CD14-positive monocyte (primary cell): ENCODE results near the gene IRGC. TPM values are rescaled to one million over a fixed set of nuclear protein-coding genes. Genes with fewer than 3 reads are reported as not detected.
A peak's percentile ranks its signal among the peaks of the same experiment; 100 is the strongest.

Experiments
- DNase-seq, 3 donors: peaks; one replicate each; pipeline ENCODE4 v3.0.0-alpha.2; 2011 to 2022
- H2AFZ ChIP-seq: 2 replicates; pipeline ENCODE4 v1.6.0; 2012; ENCODE audit warnings: mild to moderate bottlenecking, low read depth, low read length, inconsistent platforms; ENCODE audit not compliant: insufficient read depth, poor library complexity, severe bottlenecking
- H3K27ac ChIP-seq, 2 donors: 1 replicate in 1 of 2; 2 replicates in 1 of 2; pipeline ENCODE4 v1.5.1; 2012 to 2013; ENCODE audit warnings: low read length in 2 of 2, control low read depth in 1 of 2, inconsistent platforms in 1 of 2, low read depth in 1 of 2, mild to moderate bottlenecking in 1 of 2
- H3K27me3 ChIP-seq, 2 donors: one replicate each; pipeline versions ENCODE4 v1.6.0 to v1.6.1; 2011 to 2013; ENCODE audit warnings: low read length in 2 of 2; ENCODE audit not compliant: control insufficient read depth in 2 of 2, insufficient read depth in 2 of 2
- H3K36me3 ChIP-seq, 2 donors: replicated peaks in 1 of 2; 1 replicate in 1 of 2; 2 replicates in 1 of 2; pipeline versions ENCODE4 v1.5.1 to v1.6.1; 2012 to 2013; ENCODE audit warnings: low read length in 2 of 2, control low read depth in 1 of 2, inconsistent platforms in 1 of 2, mild to moderate bottlenecking in 1 of 2; ENCODE audit not compliant: insufficient read depth in 2 of 2, control insufficient read depth in 1 of 2
- H3K4me1 ChIP-seq, 2 donors: 1 replicate in 1 of 2; 2 replicates in 1 of 2; pipeline versions ENCODE4 v1.5.1 to v1.6.1; 2012 to 2013; ENCODE audit warnings: low read length in 2 of 2, control low read depth in 1 of 2, inconsistent platforms in 1 of 2, mild to moderate bottlenecking in 1 of 2, moderate library complexity in 1 of 2; ENCODE audit not compliant: insufficient read depth in 2 of 2, control insufficient read depth in 1 of 2
- H3K4me2 ChIP-seq: replicated peaks from 2 replicates; pipeline ENCODE3; 2012; ENCODE audit warnings: low read length, moderate library complexity, mild to moderate bottlenecking; ENCODE audit not compliant: poor library complexity, severe bottlenecking; ENCODE audit errors: extremely low read depth
- H3K4me3 ChIP-seq, 3 experiments: fragments of 200-600 bp in 1 of 3; sonication (generic) in 1 of 3; replicated peaks in 1 of 3; 1 replicate in 2 of 3; 2 replicates in 1 of 3; pipeline ENCODE4 v1.5.1; 2011 to 2013; ENCODE audit warnings: low read length in 3 of 3, mild to moderate bottlenecking in 3 of 3, control low read depth in 2 of 3, low read depth in 2 of 3, inconsistent platforms in 1 of 3, moderate library complexity in 1 of 3
- H3K79me2 ChIP-seq: 2 replicates; pipeline ENCODE4 v1.6.0; 2012; ENCODE audit warnings: mild to moderate bottlenecking, control low read depth, inconsistent platforms, low read length, moderate library complexity; ENCODE audit not compliant: insufficient read depth
- H3K9ac ChIP-seq: 2 replicates; pipeline ENCODE4 v1.6.0; 2017; ENCODE audit warnings: low read length, mild to moderate bottlenecking; ENCODE audit not compliant: insufficient read depth, poor library complexity, severe bottlenecking
- H3K9me3 ChIP-seq, 2 donors: replicated peaks in 1 of 2; 1 replicate in 1 of 2; 2 replicates in 1 of 2; pipeline versions ENCODE4 v1.5.1 to v1.6.1; 2012 to 2013; ENCODE audit warnings: low read length in 2 of 2, control low read depth in 1 of 2; ENCODE audit not compliant: control insufficient read depth in 1 of 2, insufficient read depth in 1 of 2
- H4K20me1 ChIP-seq: 2 replicates; pipeline ENCODE4 v1.6.0; 2012; ENCODE audit warnings: mild to moderate bottlenecking, low read length, control low read depth, moderate library complexity; ENCODE audit not compliant: insufficient read depth
- H3K27ac Mint-ChIP-seq, 7 donors: one replicate each; pipeline ENCODE4 v1.8.0; 2020; ENCODE audit warnings: mild to moderate bottlenecking in 7 of 7, mixed read lengths in 7 of 7, moderate library complexity in 6 of 7, inconsistent platforms in 2 of 7
- H3K27me3 Mint-ChIP-seq, 3 donors: one replicate each; pipeline ENCODE4 v1.8.0; 2021 to 2022; ENCODE audit warnings: low read depth in 3 of 3, mild to moderate bottlenecking in 3 of 3, mixed read lengths in 3 of 3, moderate library complexity in 3 of 3, inconsistent platforms in 1 of 3
- H3K36me3 Mint-ChIP-seq, 2 donors: one replicate each; pipeline ENCODE4 v1.8.0; 2020; ENCODE audit warnings: mixed read lengths in 2 of 2, inconsistent platforms in 1 of 2, mild to moderate bottlenecking in 1 of 2
- H3K4me1 Mint-ChIP-seq: one replicate; pipeline ENCODE4 v1.8.0; 2020; ENCODE audit warnings: mild to moderate bottlenecking, mixed read lengths
- H3K4me3 Mint-ChIP-seq, 2 donors: one replicate each; pipeline ENCODE4 v1.8.0; 2020; ENCODE audit warnings: mild to moderate bottlenecking in 2 of 2, mixed read lengths in 2 of 2, moderate library complexity in 1 of 2
- H3K9me3 Mint-ChIP-seq, 7 donors: one replicate each; pipeline ENCODE4 v1.8.0; 2020 to 2022; ENCODE audit warnings: mixed read lengths in 7 of 7, mild to moderate bottlenecking in 6 of 7, moderate library complexity in 6 of 7, inconsistent platforms in 2 of 7
- WGBS: methylation state at CpG from one replicate; pipeline ENCODE4 v1.1.5; 2013; ENCODE audit warnings: missing lambda C conversion rate; ENCODE audit not compliant: insufficient coverage; 5-methylcytosine and 5-hydroxymethylcytosine counted together
- intact Hi-C, 2 donors: fragments of 100-400 bp; cut with micrococcal nuclease; formaldehyde crosslinking; loops; one replicate each; pipeline versions ENCODE4 v1.15.0 to v1.15.1; 2023
- polyA plus RNA-seq, 3 donors: library from polyadenylated mRNA; depleted of rRNA in 1 of 3; unstranded in 2 of 3; stranded (reverse) in 1 of 3; fragments of 300-500 nt in 2 of 3; fragments of >200 nt in 1 of 3; fragmentation: Illumina TruSeq in 2 of 3; gene quantifications; 1 replicate in 2 of 3; 2 replicates in 1 of 3; pipeline ENCODE4 v1.2.3, GENCODE V29; 2012 to 2021
- TF ChIP-seq, protein P1 (sequence below): fragments of 200-600 bp; IDR thresholded peaks from one replicate; pipeline ENCODE4 v1.8.0; 2022; ENCODE audit warnings: antibody characterized with exemption, mild to moderate bottlenecking

IRGC gene
- polyA plus RNA-seq, 3 donors, result not detected

DNA sequence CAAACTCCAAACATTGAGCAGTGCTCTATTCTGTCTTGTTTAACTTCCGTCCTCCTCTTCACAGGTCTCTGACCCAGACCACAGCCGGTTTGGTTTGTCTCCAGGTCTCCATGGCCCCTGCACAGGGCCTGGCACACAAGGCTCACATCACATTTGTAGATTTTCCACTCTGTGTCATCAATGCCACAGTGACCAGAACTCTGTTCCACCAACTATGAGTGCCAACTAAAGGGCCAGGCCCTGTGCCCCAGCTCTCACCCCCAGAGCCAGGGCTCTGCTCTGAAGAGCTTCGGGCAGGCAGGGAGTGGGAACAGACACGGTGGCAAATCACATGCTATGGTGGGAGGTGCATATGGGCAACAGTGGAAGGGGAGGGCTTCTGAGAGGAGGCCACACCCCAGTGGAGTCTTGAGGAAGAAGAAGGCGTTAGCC lies 22.9 kb downstream of the IRGC start:
- H3K4me1 ChIP-seq, result peaks cover 1% of the 10 kb centered on the region in 2 donors
- Mint-ChIP-seq H3K27me3 (no peaks in the 10 kb centered on the region), H3K4me1 (peaks cover 6% of the 10 kb centered on the region), H3K27ac (peak overlapping the region in 2 of 7 donors; percentile 24 to 28), H3K9me3 (peaks cover 0 to 2% (median 0%) of the 10 kb centered on the region in 7 donors), H3K4me3 (no peak overlapping the region), H3K36me3 (peaks cover 86 to 98% of the 10 kb centered on the region in 2 donors)
- H3K9me3 ChIP-seq, result no peaks in the 10 kb centered on the region
- no peaks in the 10 kb centered on the region for H3K27me3 ChIP-seq
- H3K79me2 ChIP-seq, result peaks cover 8% of the 10 kb centered on the region
- peaks cover 80 to 98% of the 10 kb centered on the region in 2 donors for H3K36me3 ChIP-seq
- no peak for DNase-seq
- H3K4me3 ChIP-seq, result no peak overlapping the region
- TF ChIP-seq, protein P1, sequence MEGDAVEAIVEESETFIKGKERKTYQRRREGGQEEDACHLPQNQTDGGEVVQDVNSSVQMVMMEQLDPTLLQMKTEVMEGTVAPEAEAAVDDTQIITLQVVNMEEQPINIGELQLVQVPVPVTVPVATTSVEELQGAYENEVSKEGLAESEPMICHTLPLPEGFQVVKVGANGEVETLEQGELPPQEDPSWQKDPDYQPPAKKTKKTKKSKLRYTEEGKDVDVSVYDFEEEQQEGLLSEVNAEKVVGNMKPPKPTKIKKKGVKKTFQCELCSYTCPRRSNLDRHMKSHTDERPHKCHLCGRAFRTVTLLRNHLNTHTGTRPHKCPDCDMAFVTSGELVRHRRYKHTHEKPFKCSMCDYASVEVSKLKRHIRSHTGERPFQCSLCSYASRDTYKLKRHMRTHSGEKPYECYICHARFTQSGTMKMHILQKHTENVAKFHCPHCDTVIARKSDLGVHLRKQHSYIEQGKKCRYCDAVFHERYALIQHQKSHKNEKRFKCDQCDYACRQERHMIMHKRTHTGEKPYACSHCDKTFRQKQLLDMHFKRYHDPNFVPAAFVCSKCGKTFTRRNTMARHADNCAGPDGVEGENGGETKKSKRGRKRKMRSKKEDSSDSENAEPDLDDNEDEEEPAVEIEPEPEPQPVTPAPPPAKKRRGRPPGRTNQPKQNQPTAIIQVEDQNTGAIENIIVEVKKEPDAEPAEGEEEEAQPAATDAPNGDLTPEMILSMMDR, result no peak
- WGBS, result 75% methylated on average over 3 of the region's 5 CpGs
- intact Hi-C loops, result loop anchor here in 1 of 2 donors (5.0 kb wide), 1 partner anchor 64 kb away; the partner anchor contains the start of gene LYPD5
- no peak overlapping the region for H3K4me2 ChIP-seq
- H4K20me1 ChIP-seq, result no peaks in the 10 kb centered on the region
- H3K27ac ChIP-seq, result peak overlapping the region in 1 of 2 donors; percentile 51
- H3K9ac ChIP-seq, result no peak overlapping the region
- no peak overlapping the region for H2AFZ ChIP-seq

- H3K79me2 ChIP-seq, result peaks cover 14% of the 10 kb centered on the region
- H3K9me3 ChIP-seq, result no peaks in the 10 kb centered on the region
- H3K27me3 Mint-ChIP-seq, result peaks cover 0 to 3% (median 0%) of the 10 kb centered on the region in 3 donors
- H3K4me3 ChIP-seq, result no peak overlapping the region
- peak overlapping the region in 2 of 7 donors; percentile 44 to 56 for H3K27ac Mint-ChIP-seq
- H4K20me1 ChIP-seq, result no peaks in the 10 kb centered on the region
- H2AFZ ChIP-seq, result no peak overlapping the region
- no peak overlapping the region for H3K9ac ChIP-seq
- no peak overlapping the region for H3K4me3 Mint-ChIP-seq
- peaks cover 0 to 2% (median 0%) of the 10 kb centered on the region in 7 donors for H3K9me3 Mint-ChIP-seq
- peak overlapping the region in 1 of 2 donors; percentile 51 for H3K27ac ChIP-seq
- H3K27me3 ChIP-seq, result no peaks in the 10 kb centered on the region
- H3K36me3 ChIP-seq, result peaks cover 75 to 93% of the 10 kb centered on the region in 2 donors
- TF ChIP-seq, protein P1, result no peak
- peaks cover 13% of the 10 kb centered on the region for H3K4me1 Mint-ChIP-seq
- peaks cover 84 to 94% of the 10 kb centered on the region in 2 donors for H3K36me3 Mint-ChIP-seq
- intact Hi-C loops, result loop anchor here in 1 of 2 donors (5.0 kb wide), 1 partner anchor 63 kb away; the partner anchor contains the start of gene LYPD5
- 94% methylated on average over 11 of the region's 16 CpGs for WGBS
- no peak overlapping the region for H3K4me2 ChIP-seq
- no peak for DNase-seq
- H3K4me1 ChIP-seq, result peaks cover 9 to 10% of the 10 kb centered on the region in 2 donors
Observed at GRCh38 chr19:43739439-43740235, 23.8 kb downstream of the IRGC start.
